GM19023 (cell line): ENCODE measurements around the gene GLT8D2.

Source experiments
- ATAC-seq: cut with Tn5 transposase; IDR thresholded peaks from one replicate; pipeline ENCODE4 v1.9.1; 2021; ENCODE audit warnings: mild to moderate bottlenecking, moderate library complexity; ENCODE audit not compliant: unreplicated experiment

GLT8D2 gene

DNA sequence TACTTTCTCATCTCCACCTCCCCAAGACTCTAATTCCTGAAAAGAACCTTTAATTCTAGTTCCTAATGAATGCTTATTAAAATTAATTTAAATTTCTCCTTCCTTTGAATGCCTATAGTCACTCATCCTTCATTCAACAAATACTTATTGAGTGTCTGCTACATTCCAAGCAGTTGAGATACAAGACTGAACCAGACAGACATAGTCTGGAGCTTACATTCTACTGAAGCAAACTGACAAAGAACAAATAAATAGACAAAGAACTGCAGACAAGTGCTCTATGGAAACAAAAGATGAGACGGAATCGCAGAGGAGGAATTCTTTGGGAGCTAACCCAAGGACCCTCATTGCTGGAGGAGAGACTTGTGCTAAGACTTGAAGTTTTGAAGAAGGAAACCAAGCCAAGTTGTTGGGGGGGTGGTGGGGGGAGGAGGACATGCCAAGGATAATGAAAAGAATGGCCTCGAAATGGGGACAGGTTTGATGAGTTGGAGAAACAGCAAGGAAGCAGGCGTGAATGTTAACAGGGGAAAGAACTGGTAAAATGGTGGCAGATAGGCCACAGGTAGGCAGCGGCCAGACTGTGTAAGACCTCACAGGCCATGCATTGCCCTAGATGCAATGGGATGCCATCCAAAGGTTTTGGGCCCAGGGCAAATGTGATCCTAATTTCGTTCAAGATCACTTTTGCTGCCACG lies 94.0 kb downstream of the GLT8D2 start:
- ATAC-seq = no peak

DNA sequence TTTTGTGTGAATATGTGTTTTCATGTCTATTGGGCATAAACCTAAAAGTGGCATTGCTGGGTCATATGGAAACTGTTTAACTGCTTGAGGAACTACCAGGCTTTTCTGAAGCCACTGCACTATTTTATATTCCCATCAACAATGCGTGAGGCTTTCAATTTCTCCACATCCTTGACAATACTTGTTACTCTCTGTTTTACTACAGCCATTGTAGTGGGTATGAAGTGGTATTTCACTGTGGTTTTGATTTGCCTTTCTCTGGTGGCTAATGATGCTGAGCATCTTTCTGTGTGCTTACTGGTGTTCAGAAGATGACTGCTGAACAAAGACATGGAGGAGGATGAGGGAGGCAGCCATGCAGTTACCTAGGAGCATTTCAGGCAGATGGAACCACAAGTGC lies 97.5 kb downstream of the GLT8D2 start:
- no peak for ATAC-seq

DNA sequence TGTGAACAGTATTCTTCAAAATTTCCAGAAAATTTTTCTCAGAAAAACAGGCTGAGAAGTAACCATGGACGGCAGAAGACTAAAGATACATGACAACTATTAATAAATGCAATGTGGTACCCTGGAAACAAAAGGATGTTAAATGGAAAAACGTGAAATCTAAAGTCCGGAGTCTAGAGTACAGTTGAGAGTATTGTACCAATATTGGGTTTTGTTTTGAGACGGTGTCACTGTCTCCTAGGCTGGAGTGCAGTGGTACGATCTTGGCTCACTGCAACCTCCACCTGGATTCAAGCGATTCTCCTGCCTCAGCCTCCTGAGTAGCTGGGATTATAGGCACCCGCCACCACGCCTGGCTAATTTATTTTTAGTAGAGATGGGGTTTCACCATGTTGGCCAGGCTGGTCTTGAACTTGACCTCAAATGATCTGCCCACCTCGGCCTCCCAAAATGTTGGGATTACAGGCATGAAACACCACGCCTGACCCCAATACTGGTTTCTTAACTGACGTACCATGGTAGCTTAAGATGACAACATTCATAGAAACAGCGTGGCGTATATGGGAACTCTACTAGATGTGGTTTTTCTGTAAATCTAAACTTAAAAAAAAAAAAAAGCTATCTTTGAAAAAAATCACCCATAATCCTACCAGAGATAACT lies 101.1 kb downstream of the GLT8D2 start:
- ATAC-seq = no peak

DNA sequence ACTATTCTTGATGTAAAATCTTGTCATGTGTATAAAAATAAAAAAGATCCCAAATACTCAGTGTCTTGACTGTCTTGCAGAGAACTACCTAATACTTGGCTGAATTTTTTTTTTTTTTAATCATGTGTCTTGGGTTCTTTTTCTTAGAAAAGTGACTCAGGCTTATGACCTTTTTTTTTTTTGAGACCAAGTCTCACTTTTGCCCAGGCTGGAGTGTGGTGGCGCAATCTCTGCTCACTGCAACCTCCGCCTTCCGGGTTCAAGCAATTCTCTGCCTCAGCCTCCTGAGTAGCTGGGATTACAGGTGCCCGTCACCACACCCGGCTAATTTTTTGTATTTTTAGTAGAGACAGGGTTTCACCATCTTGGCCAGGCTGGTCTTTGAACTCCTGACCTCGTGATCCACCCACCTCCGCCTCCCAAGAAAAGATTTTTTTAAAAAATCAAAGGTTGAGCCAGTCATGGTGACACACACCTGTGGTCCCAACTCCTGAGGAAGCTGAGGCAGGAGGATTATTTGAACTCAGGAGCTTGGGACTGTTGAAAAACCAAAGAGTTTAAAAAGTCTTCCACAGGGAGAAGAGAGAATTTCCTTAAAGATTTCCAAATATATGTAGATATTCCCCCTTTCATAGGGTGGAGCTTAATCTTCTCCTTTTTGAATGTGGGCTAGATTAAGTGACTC lies 102.0 kb downstream of the GLT8D2 start:
- ATAC-seq = no peak

DNA sequence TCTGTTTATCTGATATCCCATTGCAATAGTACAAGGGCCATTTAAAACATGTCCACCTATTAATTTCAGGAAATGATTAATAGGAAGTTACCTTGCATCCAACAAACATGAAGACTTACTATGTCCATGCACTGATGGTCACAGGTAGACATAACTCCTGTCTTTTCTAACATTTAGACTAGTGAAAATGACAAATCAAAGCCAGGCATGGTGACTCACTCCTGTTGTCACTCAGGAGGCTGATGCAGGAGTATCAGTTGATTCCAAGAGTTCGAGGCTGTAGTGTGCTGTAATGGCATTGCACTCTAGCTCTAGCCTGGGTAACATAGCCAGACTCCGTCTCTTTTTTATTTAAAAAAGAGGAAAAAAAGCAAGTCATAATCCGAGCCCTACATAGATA lies 105.0 kb downstream of the GLT8D2 start:
- ATAC-seq = no peak
